CD4-positive, alpha-beta T cell treated with Interleukin-6 for 4 hours (primary cell): ENCODE data around the gene IGSF23.

Source experiments
- DNase-seq: peaks from one replicate; pipeline ENCODE4 v3.0.0-alpha.2; 2020; ENCODE audit warnings: mixed read lengths

Gene IGSF23

GRCh38 chr19:44643605-44644401 is 30.4 kb downstream of the IGSF23 start, which contains the start of gene PVR:
TSS of gene PVR (plus strand) at chr19:44643910. CDS start at chr19:44644097, 187 bp downstream.
- peak; percentile 38 for DNase-seq

DNA sequence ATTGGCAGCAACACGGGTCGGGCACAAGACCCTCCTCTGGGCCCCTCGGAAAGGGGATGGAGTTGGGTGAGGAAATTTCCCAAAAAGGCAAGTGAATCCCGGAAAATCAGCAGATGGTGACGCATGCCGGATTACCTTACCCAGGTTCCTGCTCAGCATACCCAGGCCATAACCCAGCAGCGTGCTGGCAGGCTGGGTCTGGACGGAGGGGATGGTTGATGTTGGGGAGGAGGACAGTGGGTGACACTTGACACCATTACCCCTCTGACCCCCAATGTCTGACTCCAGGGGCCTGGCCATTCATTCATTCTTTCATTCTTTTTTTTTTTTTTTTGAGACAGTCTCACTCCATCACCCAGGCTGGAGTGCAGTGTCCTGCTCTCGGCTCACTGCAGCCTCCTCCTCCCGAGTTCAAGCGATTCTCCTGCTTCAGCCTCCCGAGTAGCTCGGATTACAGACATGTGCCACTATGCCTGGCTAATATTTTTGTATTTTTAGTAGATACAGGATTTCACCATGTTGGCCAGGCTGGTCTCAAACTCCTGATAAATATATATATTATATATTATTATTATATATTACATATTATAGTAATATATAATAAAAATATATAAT is 31.1 kb downstream of the IGSF23 start:
- no peak for DNase-seq

GRCh38 chr19:44645407-44646048 is 32.2 kb downstream of the IGSF23 start:
- no peak for DNase-seq

DNA sequence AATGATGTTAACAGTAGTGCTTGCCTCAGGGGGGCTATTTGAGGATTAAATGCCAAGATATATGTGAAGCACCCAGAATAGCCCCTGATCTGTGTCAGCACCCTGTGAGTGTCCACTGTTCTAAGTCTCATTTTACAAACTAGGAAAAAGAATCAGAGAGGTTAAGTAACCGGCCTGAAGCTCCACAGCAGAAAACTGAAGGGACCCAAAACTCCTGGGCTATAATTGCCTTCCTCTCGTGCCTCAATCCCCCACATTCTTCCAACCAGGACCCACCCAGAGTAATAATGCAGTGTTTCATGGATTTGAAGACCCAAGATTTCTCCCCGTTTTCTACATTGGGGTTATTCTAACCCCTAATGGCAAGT is 32.7 kb downstream of the IGSF23 start:
- DNase-seq = no peak

DNA sequence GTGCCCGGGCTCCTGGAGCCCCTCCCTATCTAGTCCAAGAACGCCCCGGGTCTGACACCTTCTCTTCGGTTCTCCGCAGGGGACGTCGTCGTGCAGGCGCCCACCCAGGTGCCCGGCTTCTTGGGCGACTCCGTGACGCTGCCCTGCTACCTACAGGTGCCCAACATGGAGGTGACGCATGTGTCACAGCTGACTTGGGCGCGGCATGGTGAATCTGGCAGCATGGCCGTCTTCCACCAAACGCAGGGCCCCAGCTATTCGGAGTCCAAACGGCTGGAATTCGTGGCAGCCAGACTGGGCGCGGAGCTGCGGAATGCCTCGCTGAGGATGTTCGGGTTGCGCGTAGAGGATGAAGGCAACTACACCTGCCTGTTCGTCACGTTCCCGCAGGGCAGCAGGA is 33.8 kb downstream of the IGSF23 start:
- DNase-seq = no peak

- DNase-seq = no peak
These were observed 35.4 kb downstream of the IGSF23 start for GRCh38 chr19:44648631-44649251.

DNA sequence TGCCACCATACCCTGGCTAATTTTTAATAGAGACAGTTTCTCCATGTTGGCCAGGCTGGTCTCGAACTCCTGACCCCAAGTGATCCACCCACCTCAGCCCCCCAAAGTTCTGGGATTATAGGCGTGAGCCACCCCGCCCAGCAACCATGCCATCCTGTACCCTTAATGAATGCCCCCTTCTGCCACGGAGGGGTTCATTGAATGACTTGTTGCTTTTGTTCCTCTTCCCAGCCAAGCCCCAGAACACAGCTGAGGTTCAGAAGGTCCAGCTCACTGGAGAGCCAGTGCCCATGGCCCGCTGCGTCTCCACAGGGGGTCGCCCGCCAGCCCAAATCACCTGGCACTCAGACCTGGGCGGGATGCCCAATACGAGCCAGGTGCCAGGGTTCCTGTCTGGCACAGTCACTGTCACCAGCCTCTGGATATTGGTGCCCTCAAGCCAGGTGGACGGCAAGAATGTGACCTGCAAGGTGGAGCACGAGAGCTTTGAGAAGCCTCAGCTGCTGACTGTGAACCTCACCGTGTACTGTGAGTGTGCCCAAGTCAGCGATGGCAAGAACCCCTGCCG is 36.3 kb downstream of the IGSF23 start:
- no peak for DNase-seq

DNA sequence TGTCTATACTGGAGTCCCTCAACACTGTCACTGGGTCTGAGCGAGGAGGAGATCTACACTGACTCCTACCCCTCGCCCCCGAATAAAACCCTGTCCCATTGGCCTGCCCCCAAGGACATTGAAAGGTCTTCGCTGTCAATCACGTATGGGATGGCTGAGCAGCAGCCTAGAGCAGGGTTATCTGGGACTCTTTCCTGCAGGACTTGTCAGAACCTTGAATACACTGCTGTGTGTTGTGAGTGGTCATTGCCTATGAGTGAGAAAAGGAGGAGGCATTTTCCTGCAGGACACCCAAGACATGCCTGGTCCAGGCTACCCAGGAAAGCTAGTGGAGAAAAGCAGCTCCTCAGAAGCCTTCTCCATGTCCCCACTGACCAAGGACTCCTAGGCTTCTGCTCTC is 40.0 kb downstream of the IGSF23 start:
- no peak for DNase-seq

DNA sequence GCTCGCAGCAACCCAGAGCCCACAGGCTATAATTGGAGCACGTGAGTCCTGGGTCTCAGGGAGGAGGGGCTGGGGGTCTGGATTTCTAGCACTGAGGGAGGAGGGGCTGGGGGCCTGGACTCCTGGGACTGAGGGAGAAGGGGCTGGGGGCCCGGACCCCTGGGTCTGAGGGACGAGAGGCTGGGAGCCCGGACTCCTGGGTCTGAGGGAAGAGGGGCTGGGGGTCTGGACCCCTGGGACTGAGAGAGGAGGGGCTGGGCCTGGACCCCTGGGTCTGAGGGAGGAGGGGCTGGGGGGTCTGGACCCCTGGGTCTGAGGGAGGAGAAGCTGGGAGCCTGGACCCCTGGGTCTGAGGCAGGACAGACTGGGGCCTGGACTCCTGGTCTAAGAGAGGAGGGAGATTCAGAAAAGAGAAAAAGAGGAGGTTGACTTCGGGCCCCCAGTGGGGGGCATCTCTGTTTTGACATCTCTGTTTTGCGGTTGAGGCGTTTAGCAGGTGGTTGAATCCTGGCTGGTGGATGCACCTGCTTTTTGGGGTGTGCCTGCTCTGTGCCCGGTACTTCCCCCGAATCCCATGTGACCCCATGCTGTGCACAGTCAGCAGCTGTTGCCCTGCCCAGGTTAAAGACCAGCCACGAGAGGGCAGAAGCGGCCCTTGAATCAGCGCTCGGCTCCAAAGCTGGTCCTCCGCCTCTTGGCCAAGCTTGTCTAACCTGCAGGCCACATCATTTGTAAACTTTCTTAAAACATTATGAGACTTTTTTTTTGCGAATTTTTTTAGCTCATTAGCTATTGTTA is 40.8 kb downstream of the IGSF23 start:
- DNase-seq = peak; percentile 70

- DNase-seq = peak; percentile 69
These were observed 44.0 kb downstream of the IGSF23 start for GRCh38 chr19:44657211-44657921.

DNA sequence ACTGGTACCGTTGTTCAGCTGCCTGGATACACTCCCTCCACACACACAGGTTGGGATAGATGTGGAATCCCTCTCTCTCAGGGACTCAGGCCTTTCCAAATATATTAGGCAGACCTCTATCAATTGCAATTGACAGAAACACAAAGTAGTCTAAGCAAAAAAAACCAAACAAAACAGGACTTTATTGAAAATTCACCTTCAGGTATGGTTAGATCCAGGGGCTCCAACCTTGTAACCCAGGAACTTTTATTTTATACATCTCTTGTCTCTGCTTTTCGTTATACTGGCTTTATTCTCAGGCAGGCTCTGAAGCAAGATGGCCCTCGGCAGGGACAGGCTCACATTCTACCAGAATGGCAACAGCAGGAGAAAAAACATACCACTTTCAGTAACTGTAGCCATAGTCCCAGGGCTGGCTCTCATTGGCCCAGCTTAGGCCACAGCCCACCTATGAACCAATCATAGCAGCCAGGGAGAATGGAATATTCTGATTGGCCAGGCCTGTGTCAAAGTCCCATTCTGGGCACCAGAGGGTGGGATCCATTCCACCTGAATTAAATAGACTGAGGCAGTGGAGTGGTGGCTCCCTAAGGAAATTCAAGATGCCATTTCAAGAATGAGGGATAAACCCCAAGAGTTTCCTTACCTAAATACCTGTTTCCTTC is 44.8 kb downstream of the IGSF23 start:
- DNase-seq = no peak

DNA sequence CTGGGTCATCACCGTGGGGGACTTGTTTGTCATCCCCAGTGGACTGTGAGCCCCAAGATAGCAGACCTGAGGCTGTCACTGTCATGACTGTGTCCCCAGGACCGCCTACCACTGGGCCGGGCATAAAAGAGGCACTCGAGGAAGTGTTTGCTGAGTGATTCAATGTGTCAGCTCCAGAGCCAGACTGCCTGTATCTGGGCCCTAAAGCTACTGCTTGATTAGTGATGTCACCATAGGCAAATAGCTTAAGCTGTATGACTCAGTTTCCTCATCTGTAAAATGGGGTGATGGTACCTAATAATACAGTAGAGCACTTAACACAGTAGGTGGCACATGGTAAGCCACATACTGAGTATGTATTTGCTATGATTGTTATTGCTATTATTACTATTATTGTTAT is 46.7 kb downstream of the IGSF23 start:
- no peak for DNase-seq

DNA sequence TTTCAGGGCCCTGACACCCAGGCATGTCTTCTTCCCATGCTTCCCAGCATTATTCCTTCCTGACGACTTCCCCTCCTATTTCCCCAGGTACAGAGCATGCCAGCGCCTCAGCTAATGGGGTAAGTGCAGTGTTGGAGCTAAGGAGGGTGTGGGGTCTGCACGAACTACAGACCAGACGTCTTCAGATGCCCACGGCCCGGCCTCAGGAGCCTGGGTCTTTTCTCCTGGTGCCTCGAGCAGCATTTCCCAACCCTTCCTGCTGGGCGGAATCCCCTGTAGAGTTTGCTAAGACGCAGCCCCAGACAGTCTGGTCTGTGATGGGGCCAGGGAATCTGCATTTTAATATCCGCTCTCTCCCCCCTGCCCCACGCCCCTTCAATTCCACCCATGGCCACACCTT is 47.8 kb downstream of the IGSF23 start:
- DNase-seq = no peak

GRCh38 chr19:44661904-44662303 is 48.5 kb downstream of the IGSF23 start:
- DNase-seq = no peak

GRCh38 chr19:44662691-44663385 is 49.5 kb downstream of the IGSF23 start:
- no peak for DNase-seq

GRCh38 chr19:44663996-44664395 is 50.6 kb downstream of the IGSF23 start:
- no peak for DNase-seq

DNA sequence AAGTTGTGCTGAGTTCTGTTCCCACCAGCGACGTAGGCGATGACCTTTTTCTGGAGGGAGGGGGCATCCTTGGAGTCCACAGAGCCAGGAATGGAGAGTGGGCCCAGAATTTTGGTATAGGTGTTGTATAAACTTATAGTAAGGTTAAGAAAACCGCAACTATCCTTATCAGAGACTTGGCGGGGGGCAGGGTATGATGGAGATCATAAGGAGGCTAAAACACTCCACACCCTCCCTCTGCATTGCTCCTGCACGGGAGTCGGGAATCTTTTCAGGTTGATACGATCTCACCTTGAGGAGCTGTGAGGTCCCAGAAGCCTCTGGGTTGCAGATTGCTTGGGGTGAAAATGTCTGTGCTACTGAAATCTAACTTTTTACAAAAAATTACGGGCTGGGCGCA is 51.6 kb downstream of the IGSF23 start:
- no peak for DNase-seq

GRCh38 chr19:44666852-44667556 is 53.6 kb downstream of the IGSF23 start:
- no peak for DNase-seq

DNA sequence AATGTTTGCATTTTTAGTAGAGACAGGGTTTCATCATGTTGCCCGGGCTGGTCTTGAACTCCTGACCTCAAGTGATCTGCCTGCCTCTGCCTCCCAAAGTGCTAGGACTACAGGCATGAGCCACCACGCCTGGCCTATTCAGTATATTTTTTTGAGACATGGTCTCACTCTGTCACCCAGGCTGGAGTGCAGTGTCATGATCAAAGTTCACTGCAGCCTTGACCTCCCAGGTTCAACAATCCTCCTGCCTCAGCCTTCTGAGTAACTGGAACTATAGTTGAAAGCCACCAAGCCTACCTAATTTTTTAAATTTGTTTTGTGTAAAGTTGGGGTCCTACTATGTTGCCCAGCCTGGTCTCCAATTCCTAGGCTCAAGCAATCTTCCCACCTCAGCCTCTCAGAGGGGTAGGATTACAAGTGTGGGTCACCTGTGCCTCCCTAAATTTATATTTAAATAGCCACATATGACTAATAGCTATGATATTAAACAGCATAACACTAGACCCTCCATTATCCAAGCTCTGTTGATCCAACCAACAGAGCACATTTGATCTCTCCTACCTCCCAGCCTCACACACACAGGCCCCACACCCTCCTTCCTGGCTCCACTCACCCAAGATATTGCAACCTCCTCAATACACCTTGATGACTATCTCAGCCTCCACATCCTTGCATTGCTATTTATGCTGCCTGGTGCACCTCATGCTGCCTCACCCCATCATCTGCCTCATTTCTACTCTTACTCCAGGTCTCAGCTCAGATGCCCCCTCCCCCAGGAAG is 55.8 kb downstream of the IGSF23 start:
- no peak for DNase-seq
